GM23248 (cell line): ENCODE results near the gene EVA1C. TPM values are rescaled to one million over a fixed set of nuclear protein-coding genes. Genes with fewer than 3 reads are reported as not detected.
A peak's percentile ranks its signal among the peaks of the same experiment; 100 is the strongest.

Source experiments
- DNase-seq: peaks from one replicate; pipeline ENCODE4 v3.0.0-alpha.2; 2015
- H2AFZ ChIP-seq: fragments of 200-600 bp; sonication (generic); 2 replicates; pipeline ENCODE4 v1.6.1; 2016; ENCODE audit warnings: antibody characterized with exemption
- H3F3A ChIP-seq: fragments of 200-600 bp; sonication (generic); 2 replicates; pipeline ENCODE4 v1.6.1; 2016; ENCODE audit warnings: mild to moderate bottlenecking, antibody characterized with exemption, mixed run types; ENCODE audit not compliant: insufficient read depth
- H3K27ac ChIP-seq: fragments of 200-600 bp; sonication (generic); 2 replicates; pipeline ENCODE4 v1.5.1; 2016; ENCODE audit warnings: mild to moderate bottlenecking
- H3K27me3 ChIP-seq: fragments of 200-600 bp; sonication (generic); replicated peaks from 2 replicates; pipeline ENCODE4 v1.6.1; 2016; ENCODE audit warnings: mild to moderate bottlenecking; ENCODE audit not compliant: insufficient read depth
- H3K36me3 ChIP-seq: fragments of 200-600 bp; sonication (generic); 2 replicates; pipeline ENCODE4 v1.6.1; 2016; ENCODE audit warnings: low read depth, mild to moderate bottlenecking
- H3K4me1 ChIP-seq: fragments of 200-600 bp; sonication (generic); 2 replicates; pipeline ENCODE4 v1.6.1; 2016; ENCODE audit warnings: mild to moderate bottlenecking; ENCODE audit not compliant: insufficient read depth
- H3K4me2 ChIP-seq: fragments of 200-600 bp; sonication (generic); one replicate; pipeline ENCODE4 v1.6.1; 2016; ENCODE audit warnings: mild to moderate bottlenecking; ENCODE audit not compliant: unreplicated experiment
- H3K4me3 ChIP-seq: fragments of 200-600 bp; sonication (generic); 2 replicates; pipeline ENCODE4 v1.5.1; 2016; ENCODE audit warnings: mild to moderate bottlenecking
- H3K79me2 ChIP-seq: fragments of 200-600 bp; sonication (generic); 2 replicates; pipeline ENCODE4 v1.6.1; 2016; ENCODE audit warnings: mild to moderate bottlenecking; ENCODE audit not compliant: insufficient read depth
- H3K9ac ChIP-seq: fragments of 200-600 bp; sonication (generic); 2 replicates; pipeline ENCODE4 v1.6.1; 2016; ENCODE audit warnings: mild to moderate bottlenecking
- H3K9me2 ChIP-seq: fragments of 200-600 bp; sonication (generic); 2 replicates; pipeline ENCODE4 v1.6.1; 2016; ENCODE audit warnings: mixed run types, mild to moderate bottlenecking, moderate library complexity; ENCODE audit not compliant: insufficient read depth
- H3K9me3 ChIP-seq: fragments of 200-600 bp; sonication (generic); one replicate; pipeline ENCODE4 v1.6.1; 2017; ENCODE audit warnings: low read depth
- H4K20me1 ChIP-seq: fragments of 200-600 bp; sonication (generic); 2 replicates; pipeline ENCODE4 v1.6.0; 2016; ENCODE audit not compliant: insufficient read depth
- EZH2 ChIP-seq: fragments of 200-600 bp; sonication (generic); IDR thresholded peaks from 2 replicates; pipeline ENCODE4 v1.6.1; 2018; ENCODE audit warnings: antibody characterized with exemption, mild to moderate bottlenecking; ENCODE audit not compliant: insufficient read depth, poor library complexity, severe bottlenecking
- EZH2phosphoT487 ChIP-seq: fragments of 200-600 bp; sonication (generic); IDR thresholded peaks from 2 replicates; pipeline ENCODE4 v1.6.1; 2018; ENCODE audit warnings: antibody characterized with exemption, moderate library complexity, mild to moderate bottlenecking, low read depth; ENCODE audit not compliant: insufficient read depth
- WGBS, 2 experiments: methylation state at CpG; one replicate each; pipeline ENCODE4 v1.1.6; 2015 to 2017; ENCODE audit warnings: low lambda C conversion rate in 2 of 2, low coverage in 1 of 2; ENCODE audit errors: missing lambda C conversion rate in 2 of 2; 5-methylcytosine and 5-hydroxymethylcytosine counted together
- in situ Hi-C: fragments of 300-500 bp; cut with MboI; formaldehyde crosslinking; loops from 2 replicates; pipeline ENCODE4 v1.15.0; 2020
- polyA plus RNA-seq: library from polyadenylated mRNA; unstranded; fragments of >200 nt; fragmentation: Nextera tagmentation; extraction: Ambion mirVana; gene quantifications from 2 replicates; pipeline ENCODE4 v1.2.1, GENCODE V29; 2016
- total RNA-seq: library from RNA; depleted of rRNA; stranded (reverse); fragments of >200 nt; shearing (Covaris generic); gene quantifications from 2 replicates; pipeline ENCODE4 v1.2.3, GENCODE V29; 2014

Gene EVA1C
- total and polyA plus RNA-seq, 2 experiments from 2014 or later: 1.9 to 2.2 TPM

GRCh38 chr21:32411350-32412161, 950 bp upstream of the EVA1C start:
- Histone ChIP-seq H3K27ac (peak overlapping the region; percentile 15), H3K27me3 (no peaks in the 10 kb centered on the region), H2AFZ (peak overlapping the region; percentile 93), H3K9me3 (no peaks in the 10 kb centered on the region), H3K9ac (peak overlapping the region; percentile 91), H3K36me3 (no peaks in the 10 kb centered on the region), H3K9me2 (no peaks in the 10 kb centered on the region), H3K79me2 (no peaks in the 10 kb centered on the region), H3K4me3 (peak overlapping the region; percentile 79), H3F3A (peaks cover 17% of the 10 kb centered on the region), H3K4me1 (no peaks in the 10 kb centered on the region), H3K4me2 (peak overlapping the region; percentile 98), H4K20me1 (no peaks in the 10 kb centered on the region)
- in situ Hi-C loops: no loop called here
- 3 to 6% methylated on average over 56 to 58 of the region's 63 CpGs for WGBS, 2 experiments
- DNase-seq: peak; percentile 87
- no peak for TF ChIP-seq EZH2

GRCh38 chr21:32413015-32413504, 554 bp downstream of the EVA1C start:
- Histone ChIP-seq H3K79me2 (no peaks in the 10 kb centered on the region), H3K4me1 (no peaks in the 10 kb centered on the region), H3K9me3 (no peaks in the 10 kb centered on the region), H3K27ac (no peak overlapping the region), H3K27me3 (no peaks in the 10 kb centered on the region), H4K20me1 (no peaks in the 10 kb centered on the region), H3K9me2 (no peaks in the 10 kb centered on the region), H3K4me3 (peak overlapping the region; percentile 79), H3K4me2 (peak overlapping the region; percentile 98), H3K9ac (peak overlapping the region; percentile 91), H2AFZ (peak overlapping the region; percentile 93), H3F3A (peaks cover 17% of the 10 kb centered on the region), H3K36me3 (no peaks in the 10 kb centered on the region)
- TF ChIP-seq EZH2 (no peak), EZH2phosphoT487 (no peak)
- DNase-seq: no peak
- in situ Hi-C loops: no loop called here
- WGBS, 2 experiments: 37 to 41% methylated on average over 32 of the region's 32 CpGs

GRCh38 chr21:32413697-32414578, 1.4 kb downstream of the EVA1C start:
- TF ChIP-seq EZH2: no peak
- TF ChIP-seq EZH2phosphoT487: no peak
- Histone ChIP-seq H3K4me1 (no peaks in the 10 kb centered on the region), H3F3A (peaks cover 17% of the 10 kb centered on the region), H3K79me2 (no peaks in the 10 kb centered on the region), H3K4me3 (no peak overlapping the region), H4K20me1 (no peaks in the 10 kb centered on the region), H2AFZ (no peak overlapping the region), H3K9me2 (no peaks in the 10 kb centered on the region), H3K9ac (no peak overlapping the region), H3K4me2 (no peak overlapping the region), H3K27ac (0 out of 2 replicates have a peak overlapping the region, but pooled peaks have one; percentile 7), H3K9me3 (no peaks in the 10 kb centered on the region), H3K36me3 (no peaks in the 10 kb centered on the region), H3K27me3 (no peaks in the 10 kb centered on the region)
- in situ Hi-C loops: no loop called here
- WGBS, 2 experiments: 56 to 57% methylated on average over 7 of the region's 7 CpGs
- peak; percentile 37 for DNase-seq

GRCh38 chr21:32414579-32415358, 2.3 kb downstream of the EVA1C start:
- Histone ChIP-seq H3K4me2 (no peak overlapping the region), H3F3A (peaks cover 17% of the 10 kb centered on the region), H3K9ac (no peak overlapping the region), H2AFZ (no peak overlapping the region), H3K27me3 (no peaks in the 10 kb centered on the region), H4K20me1 (no peaks in the 10 kb centered on the region), H3K9me3 (no peaks in the 10 kb centered on the region), H3K9me2 (no peaks in the 10 kb centered on the region), H3K79me2 (no peaks in the 10 kb centered on the region), H3K4me1 (no peaks in the 10 kb centered on the region), H3K4me3 (no peak overlapping the region), H3K36me3 (no peaks in the 10 kb centered on the region), H3K27ac (0 out of 2 replicates have a peak overlapping the region, but pooled peaks have one; percentile 7)
- DNase-seq: peak; percentile 66
- TF ChIP-seq EZH2 (no peak), EZH2phosphoT487 (no peak)
- in situ Hi-C loops: no loop called here
- WGBS, 2 experiments: 79% methylated on average over 8 of the region's 8 CpGs
